ENCODE results near the gene FCN2. TPM values are rescaled to one million over a fixed set of nuclear protein-coding genes. Genes with fewer than 3 reads are reported as not detected.

FCN2 gene
- total RNA-seq, 2 donors from 2014 or later: not detected

GRCh38 chr9:134882204-134882785, 1.7 kb downstream of the FCN2 start:
- no peaks in the 10 kb centered on the region for H3K4me1 Mint-ChIP-seq (ENCODE audit: low read depth)
- H3K27ac Mint-ChIP-seq: no peak overlapping the region
- H3K27me3 Mint-ChIP-seq (ENCODE audit: low read depth): peaks cover 6% of the 10 kb centered on the region

GRCh38 chr9:134883040-134883782, 2.6 kb downstream of the FCN2 start:
- H3K9me3 Mint-ChIP-seq: no peaks in the 10 kb centered on the region
- H3K4me1 Mint-ChIP-seq (ENCODE audit: low read depth): no peaks in the 10 kb centered on the region
- DNase-seq: no peak

More at GRCh38 chr9:134882204-134882785, 1.7 kb downstream of the FCN2 start:
- ATAC-seq (replicated peaks in 1 of 2) (no peak), DNase-seq (no peak)
- Mint-ChIP-seq H3K36me3 (ENCODE audit: insufficient read depth in 2 of 2) (no peaks in the 10 kb centered on the region), H3K9me3 (no peaks in the 10 kb centered on the region), H3K4me3 (no peak overlapping the region)

GRCh38 chr9:134884492-134884891, 3.9 kb downstream of the FCN2 start:
- Mint-ChIP-seq H3K27ac (no peak overlapping the region), H3K27me3 (ENCODE audit: low read depth) (peaks cover 7% of the 10 kb centered on the region), H3K9me3 (no peaks in the 10 kb centered on the region), H3K4me1 (ENCODE audit: low read depth) (no peaks in the 10 kb centered on the region), H3K36me3 (ENCODE audit: insufficient read depth in 2 of 2) (no peaks in the 10 kb centered on the region), H3K4me3 (no peak overlapping the region)
- ATAC-seq (replicated peaks in 1 of 2) (no peak), DNase-seq (no peak)

More at GRCh38 chr9:134883040-134883782, 2.6 kb downstream of the FCN2 start:
- Mint-ChIP-seq H3K27ac (no peak overlapping the region), H3K4me3 (no peak overlapping the region), H3K27me3 (ENCODE audit: low read depth) (peaks cover 7% of the 10 kb centered on the region), H3K36me3 (ENCODE audit: insufficient read depth in 2 of 2) (no peaks in the 10 kb centered on the region)
- ATAC-seq (replicated peaks in 1 of 2): no peak

- H3K9me3 Mint-ChIP-seq: no peaks in the 10 kb centered on the region
- ATAC-seq (replicated peaks in 1 of 2) (no peak), DNase-seq (no peak)
- H3K4me1 Mint-ChIP-seq (ENCODE audit: low read depth): no peaks in the 10 kb centered on the region
- H3K27me3 Mint-ChIP-seq (ENCODE audit: low read depth): peaks cover 7% of the 10 kb centered on the region
- H3K27ac Mint-ChIP-seq: no peak overlapping the region
- H3K4me3 Mint-ChIP-seq: no peak overlapping the region
- no peaks in the 10 kb centered on the region for H3K36me3 Mint-ChIP-seq (ENCODE audit: insufficient read depth in 2 of 2)
Measured at GRCh38 chr9:134885001-134885678, 4.5 kb downstream of the FCN2 start.

GRCh38 chr9:134885679-134886412, 5.2 kb downstream of the FCN2 start:
- Mint-ChIP-seq H3K4me1 (ENCODE audit: low read depth) (no peaks in the 10 kb centered on the region), H3K4me3 (no peak overlapping the region), H3K36me3 (ENCODE audit: insufficient read depth in 2 of 2) (no peaks in the 10 kb centered on the region), H3K27ac (no peak overlapping the region), H3K9me3 (no peaks in the 10 kb centered on the region), H3K27me3 (ENCODE audit: low read depth) (peaks cover 7% of the 10 kb centered on the region)
- ATAC-seq (replicated peaks in 1 of 2) (no peak), DNase-seq (no peak)

GRCh38 chr9:134886413-134886913, 5.9 kb downstream of the FCN2 start:
- Mint-ChIP-seq H3K4me3 (no peak overlapping the region), H3K36me3 (ENCODE audit: insufficient read depth in 2 of 2) (no peaks in the 10 kb centered on the region), H3K27ac (no peak overlapping the region), H3K27me3 (ENCODE audit: low read depth) (peaks cover 7% of the 10 kb centered on the region), H3K9me3 (no peaks in the 10 kb centered on the region), H3K4me1 (ENCODE audit: low read depth) (no peaks in the 10 kb centered on the region)
- ATAC-seq (replicated peaks in 1 of 2) (no peak), DNase-seq (no peak)

- Mint-ChIP-seq H3K27ac (no peak overlapping the region), H3K36me3 (ENCODE audit: insufficient read depth in 2 of 2) (no peaks in the 10 kb centered on the region), H3K27me3 (ENCODE audit: low read depth) (peaks cover 7% of the 10 kb centered on the region), H3K4me3 (no peak overlapping the region), H3K9me3 (no peaks in the 10 kb centered on the region), H3K4me1 (ENCODE audit: low read depth) (no peaks in the 10 kb centered on the region)
- ATAC-seq (replicated peaks in 1 of 2): no peak
- no peak for DNase-seq
Measured at GRCh38 chr9:134887219-134887618, 6.6 kb downstream of the FCN2 start.

- Mint-ChIP-seq H3K4me3 (no peak overlapping the region), H3K36me3 (ENCODE audit: insufficient read depth in 2 of 2) (no peaks in the 10 kb centered on the region), H3K9me3 (no peaks in the 10 kb centered on the region), H3K27ac (no peak overlapping the region), H3K27me3 (ENCODE audit: low read depth) (peaks cover 7% of the 10 kb centered on the region), H3K4me1 (ENCODE audit: low read depth) (no peaks in the 10 kb centered on the region)
- ATAC-seq (replicated peaks in 1 of 2) (no peak), DNase-seq (no peak)
Measured at GRCh38 chr9:134887686-134888602, 7.3 kb downstream of the FCN2 start.

- ATAC-seq (replicated peaks in 1 of 2) (no peak), DNase-seq (no peak)
- H3K4me1 Mint-ChIP-seq (ENCODE audit: low read depth): no peaks in the 10 kb centered on the region
- no peaks in the 10 kb centered on the region for H3K36me3 Mint-ChIP-seq (ENCODE audit: insufficient read depth in 2 of 2)
- no peak overlapping the region for H3K27ac Mint-ChIP-seq
- no peak overlapping the region for H3K4me3 Mint-ChIP-seq
- no peaks in the 10 kb centered on the region for H3K9me3 Mint-ChIP-seq
- H3K27me3 Mint-ChIP-seq (ENCODE audit: low read depth): peaks cover 7% of the 10 kb centered on the region
Measured at GRCh38 chr9:134888603-134889190, 8.1 kb downstream of the FCN2 start.

GRCh38 chr9:134889386-134890154, 9.0 kb downstream of the FCN2 start:
- Mint-ChIP-seq H3K36me3 (ENCODE audit: insufficient read depth in 2 of 2) (no peaks in the 10 kb centered on the region), H3K27me3 (ENCODE audit: low read depth) (peaks cover 7% of the 10 kb centered on the region), H3K4me1 (ENCODE audit: low read depth) (no peaks in the 10 kb centered on the region), H3K4me3 (no peak overlapping the region), H3K9me3 (no peaks in the 10 kb centered on the region), H3K27ac (no peak overlapping the region)
- DNase-seq (no peak), ATAC-seq (replicated peaks in 1 of 2) (no peak)

GRCh38 chr9:134890155-134890495, 9.5 kb downstream of the FCN2 start:
- no peak for ATAC-seq (replicated peaks in 1 of 2)
- H3K9me3 Mint-ChIP-seq: no peaks in the 10 kb centered on the region
- H3K27me3 Mint-ChIP-seq (ENCODE audit: low read depth): peaks cover 7% of the 10 kb centered on the region
- no peaks in the 10 kb centered on the region for H3K4me1 Mint-ChIP-seq (ENCODE audit: low read depth)
- H3K36me3 Mint-ChIP-seq (ENCODE audit: insufficient read depth in 2 of 2): no peaks in the 10 kb centered on the region
- no peak for DNase-seq
- no peak overlapping the region for H3K27ac Mint-ChIP-seq
- no peak overlapping the region for H3K4me3 Mint-ChIP-seq

Data from activated T-cell treated with anti-CD3 and anti-CD28 coated beads, Interleukin-2, amount 50 U/mL, for 72 hours (primary cell).